Measurements from ENCODE around the gene TPCN1. TPM values are rescaled to one million over a fixed set of nuclear protein-coding genes. Genes with fewer than 3 reads are reported as not detected.

Gene TPCN1
- total and polyA plus RNA-seq, 4 donors, result 20.8 to 61.7 (median 30.7) TPM

DNA sequence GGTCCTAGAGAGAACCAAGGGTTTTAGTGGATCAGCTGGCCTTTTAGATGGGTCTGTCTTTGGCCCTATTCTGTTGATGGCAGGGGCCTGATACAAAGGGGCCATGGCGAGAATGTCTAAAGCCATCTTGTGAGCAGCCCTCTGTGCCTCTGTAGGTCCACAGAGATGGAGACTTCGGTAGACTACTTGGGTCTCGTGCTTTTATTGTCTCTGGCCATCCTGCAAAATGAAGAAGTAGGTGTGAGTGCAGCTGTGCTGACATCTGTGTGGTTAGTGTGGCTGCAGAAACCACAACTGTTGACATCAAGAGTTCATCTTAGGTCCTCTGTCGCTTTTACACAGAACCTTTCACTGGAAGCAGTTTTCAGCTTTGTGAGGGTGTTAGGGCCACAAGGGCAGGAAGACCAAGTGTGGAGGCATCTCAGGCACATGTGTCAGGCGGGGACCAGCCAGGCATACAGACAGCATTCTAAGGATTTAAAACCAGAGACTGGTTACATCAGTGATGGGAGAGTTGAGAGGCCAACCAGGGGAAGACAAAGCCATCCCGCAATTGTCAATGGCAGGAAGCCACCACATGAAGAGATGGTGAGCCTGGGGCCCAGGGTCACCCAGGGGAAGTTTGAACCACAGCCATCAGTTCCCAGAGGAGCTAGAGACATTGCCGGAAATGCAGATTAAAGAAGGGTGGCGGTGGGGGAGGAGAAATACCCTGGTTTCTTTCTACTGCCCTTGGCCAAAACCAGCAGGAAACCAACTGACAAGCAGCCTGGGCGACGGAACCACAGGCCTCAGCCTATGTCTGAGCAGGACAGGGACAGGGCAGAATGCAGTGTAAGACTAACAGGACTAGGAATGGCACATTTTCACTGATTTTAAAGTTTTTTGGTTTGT is 13.0 kb upstream of the TPCN1 start:
- peak; percentile 71 for ATAC-seq (ENCODE audit: insufficient read depth, low FRiP score)
- 16 to 51% methylated on average over 10 of the region's 10 CpGs for WGBS, 2 donors
- peak; percentile 40 to 64 (median 51) for DNase-seq
- Histone ChIP-seq H3K9me3 (ENCODE audit: control insufficient read depth in 4 of 4, insufficient read depth in 3 of 4, low read length in 3 of 4) (no peaks in the 10 kb centered on the region), H3K4me3 (no peak overlapping the region), H3K27ac (ENCODE audit: low read depth in 1 of 2, low read length in 1 of 2) (peak overlapping the region in 1 of 2 donors; percentile 30), H3K4me1 (ENCODE audit: control insufficient read depth in 5 of 5, insufficient read depth in 5 of 5, low read length in 5 of 5) (peaks cover 0 to 8% (median 1%) of the 10 kb centered on the region in 5 donors), H3K9ac (ENCODE audit: insufficient read depth in 1 of 2, low read length in 2 of 2) (no peak overlapping the region), H3K36me3 (ENCODE audit: control insufficient read depth in 4 of 4, insufficient read depth in 4 of 4, low read length in 4 of 4) (no peaks in the 10 kb centered on the region), H3K27me3 (ENCODE audit: control insufficient read depth in 3 of 3, insufficient read depth in 3 of 3, low read length in 2 of 3) (no peaks in the 10 kb centered on the region)
- TF ChIP-seq, protein P1, sequence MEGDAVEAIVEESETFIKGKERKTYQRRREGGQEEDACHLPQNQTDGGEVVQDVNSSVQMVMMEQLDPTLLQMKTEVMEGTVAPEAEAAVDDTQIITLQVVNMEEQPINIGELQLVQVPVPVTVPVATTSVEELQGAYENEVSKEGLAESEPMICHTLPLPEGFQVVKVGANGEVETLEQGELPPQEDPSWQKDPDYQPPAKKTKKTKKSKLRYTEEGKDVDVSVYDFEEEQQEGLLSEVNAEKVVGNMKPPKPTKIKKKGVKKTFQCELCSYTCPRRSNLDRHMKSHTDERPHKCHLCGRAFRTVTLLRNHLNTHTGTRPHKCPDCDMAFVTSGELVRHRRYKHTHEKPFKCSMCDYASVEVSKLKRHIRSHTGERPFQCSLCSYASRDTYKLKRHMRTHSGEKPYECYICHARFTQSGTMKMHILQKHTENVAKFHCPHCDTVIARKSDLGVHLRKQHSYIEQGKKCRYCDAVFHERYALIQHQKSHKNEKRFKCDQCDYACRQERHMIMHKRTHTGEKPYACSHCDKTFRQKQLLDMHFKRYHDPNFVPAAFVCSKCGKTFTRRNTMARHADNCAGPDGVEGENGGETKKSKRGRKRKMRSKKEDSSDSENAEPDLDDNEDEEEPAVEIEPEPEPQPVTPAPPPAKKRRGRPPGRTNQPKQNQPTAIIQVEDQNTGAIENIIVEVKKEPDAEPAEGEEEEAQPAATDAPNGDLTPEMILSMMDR (IDR thresholded peaks at IDR 0.05; ENCODE audit: control extremely low read depth, extremely low read depth), result no peak

DNA sequence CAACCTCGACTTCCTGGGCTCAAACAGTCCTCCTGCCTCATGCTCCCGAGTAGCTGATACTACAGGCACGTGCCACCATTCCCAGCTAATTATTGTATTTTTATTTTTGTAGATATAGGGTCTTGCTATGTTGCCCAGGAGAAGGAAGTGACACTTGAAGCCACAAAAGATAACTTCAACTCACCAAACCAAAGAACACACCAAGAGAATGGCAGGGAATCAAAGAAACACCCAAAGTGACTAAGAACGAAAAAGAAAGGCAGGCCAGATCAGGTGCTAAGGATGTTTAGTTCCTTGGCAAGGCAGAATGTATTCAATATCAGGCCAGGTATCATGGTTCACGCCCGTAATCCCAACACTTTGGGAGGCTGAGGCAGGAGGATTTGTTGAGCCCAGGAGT is 10.1 kb upstream of the TPCN1 start:
- no peak overlapping the region for H3K27ac ChIP-seq (ENCODE audit: low read depth in 1 of 2, low read length in 1 of 2)
- H3K4me1 ChIP-seq (ENCODE audit: control insufficient read depth in 5 of 5, insufficient read depth in 5 of 5, low read length in 5 of 5), result peaks cover 3 to 9% (median 6%) of the 10 kb centered on the region in 5 donors
- ATAC-seq (ENCODE audit: insufficient read depth, low FRiP score) (no peak), DNase-seq (no peak)
- H3K9ac ChIP-seq (ENCODE audit: insufficient read depth in 1 of 2, low read length in 2 of 2), result no peak overlapping the region
- H3K36me3 ChIP-seq (ENCODE audit: control insufficient read depth in 4 of 4, insufficient read depth in 4 of 4, low read length in 4 of 4), result no peaks in the 10 kb centered on the region
- 88 to 95% methylated on average over 6 of the region's 6 CpGs for WGBS, 2 donors
- H3K4me3 ChIP-seq, result no peak overlapping the region
- no peaks in the 10 kb centered on the region for H3K9me3 ChIP-seq (ENCODE audit: control insufficient read depth in 4 of 4, insufficient read depth in 3 of 4, low read length in 3 of 4)
- TF ChIP-seq, protein P1 (IDR thresholded peaks at IDR 0.05; ENCODE audit: control extremely low read depth, extremely low read depth), result no peak
- H3K27me3 ChIP-seq (ENCODE audit: control insufficient read depth in 3 of 3, insufficient read depth in 3 of 3, low read length in 2 of 3), result no peaks in the 10 kb centered on the region

DNA sequence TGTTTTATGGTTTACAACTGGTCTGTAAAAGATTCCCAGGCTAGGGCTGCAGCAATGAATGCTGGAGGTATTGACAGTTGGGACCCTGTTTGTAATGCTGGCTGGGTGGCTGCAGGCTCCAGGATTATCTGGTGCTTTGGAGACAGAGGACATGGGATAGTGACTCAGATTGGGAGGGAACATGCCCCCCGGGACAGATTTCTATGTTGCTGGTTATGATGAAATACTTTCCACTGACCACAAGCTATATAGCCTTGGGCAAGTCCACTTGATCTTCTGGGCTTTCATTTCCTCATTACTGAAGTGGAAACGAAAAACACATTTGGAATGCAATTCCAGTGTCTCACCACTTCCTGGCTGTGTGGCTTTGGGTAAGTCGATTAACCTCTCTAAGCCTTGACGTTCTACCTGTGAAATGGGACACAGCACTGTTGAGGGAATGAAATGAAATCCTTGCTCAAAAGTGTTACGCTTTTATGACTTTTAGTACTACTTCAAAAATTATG is 6.3 kb upstream of the TPCN1 start:
- WGBS, 2 donors, result 32 to 35% methylated on average over 5 of the region's 5 CpGs
- Histone ChIP-seq H3K36me3 (ENCODE audit: control insufficient read depth in 4 of 4, insufficient read depth in 4 of 4, low read length in 4 of 4) (no peaks in the 10 kb centered on the region), H3K9me3 (ENCODE audit: control insufficient read depth in 4 of 4, insufficient read depth in 3 of 4, low read length in 3 of 4) (no peaks in the 10 kb centered on the region), H3K27me3 (ENCODE audit: control insufficient read depth in 3 of 3, insufficient read depth in 3 of 3, low read length in 2 of 3) (no peaks in the 10 kb centered on the region), H3K27ac (ENCODE audit: low read depth in 1 of 2, low read length in 1 of 2) (peak overlapping the region in 1 of 2 donors; percentile 74), H3K4me3 (no peak overlapping the region), H3K4me1 (ENCODE audit: control insufficient read depth in 5 of 5, insufficient read depth in 5 of 5, low read length in 5 of 5) (peaks cover 3 to 6% (median 3%) of the 10 kb centered on the region in 5 donors), H3K9ac (ENCODE audit: insufficient read depth in 1 of 2, low read length in 2 of 2) (no peak overlapping the region)
- ATAC-seq (ENCODE audit: insufficient read depth, low FRiP score) (peak; percentile 89), DNase-seq (no peak)
- TF ChIP-seq, protein P1 (IDR thresholded peaks at IDR 0.05; ENCODE audit: control extremely low read depth, extremely low read depth), result no peak
